SIG-M5 treated with dmso at 0.1 percent for 504 hours (cell line): ENCODE data around the gene PRR27.
"Not testable (repeated sequence)": the region's sequence is repeated elsewhere in the genome, so short reads cannot be mapped to it uniquely, and the experiment has no call there.

Source experiments
- DNase-seq: peaks from one replicate; lab custom pipeline; 2025; ENCODE audit not compliant: unreplicated experiment; lab: John Stamatoyannopoulos, UW

The PRR27 gene

GRCh38 chr4:70196857-70197256 lies 42.8 kb downstream of the PRR27 start:
- DNase-seq = no peak

GRCh38 chr4:70197842-70198241 lies 43.8 kb downstream of the PRR27 start:
- DNase-seq = no peak

- DNase-seq = no peak
Measured at GRCh38 chr4:70203601-70204000, 49.6 kb downstream of the PRR27 start.

- not testable (repeated sequence) for DNase-seq
Measured at GRCh38 chr4:70212752-70213151, 58.7 kb downstream of the PRR27 start.
